Common myeloid progenitor, CD34-positive (primary cell): ENCODE measurements around the gene POLR2H.
A peak's percentile ranks its signal among the peaks of the same experiment; 100 is the strongest.

Experiments used
- CTCF ChIA-PET: fragments of 350-600 bp; sonication (Branson Sonifier 250); formaldehyde crosslinking; loops from one replicate; lab custom pipeline; 2021; ENCODE audit warnings: antibody characterized with exemption; lab: Charles Lee
- POLR2A ChIA-PET: fragments of 350-600 bp; sonication (Branson Sonifier 250); formaldehyde crosslinking; loops from one replicate; lab custom pipeline; 2021; ENCODE audit warnings: antibody characterized with exemption; lab: Charles Lee
- DNase-seq, 3 donors: peaks; one replicate each; pipeline versions ENCODE4 v3.0.0 to v3.0.0-alpha.2; 2013
- H3K27ac ChIP-seq, 2 experiments: 1 replicate in 1 of 2; 2 replicates in 1 of 2; pipeline ENCODE4 v1.7.0; 2013; ENCODE audit warnings: inconsistent platforms in 2 of 2, low read length in 2 of 2, mild to moderate bottlenecking in 2 of 2, low read depth in 1 of 2, moderate library complexity in 1 of 2; ENCODE audit not compliant: severe bottlenecking in 2 of 2, insufficient read depth in 1 of 2, poor library complexity in 1 of 2
- H3K27me3 ChIP-seq, 5 experiments: replicated peaks in 2 of 5; 1 replicate in 3 of 5; 2 replicates in 2 of 5; pipeline versions ENCODE4 v1.6.1 to v1.7.0; 2013; ENCODE audit warnings: low read length in 4 of 5, mild to moderate bottlenecking in 2 of 5, moderate library complexity in 2 of 5, inconsistent platforms in 1 of 5; ENCODE audit not compliant: insufficient read depth in 5 of 5, control insufficient read depth in 4 of 5
- H3K36me3 ChIP-seq, 4 experiments: 1 replicate in 2 of 4; 2 replicates in 2 of 4; pipeline versions ENCODE4 v1.6.1 to v1.7.0; 2013; ENCODE audit warnings: low read length in 3 of 4, control low read depth in 1 of 4, mild to moderate bottlenecking in 1 of 4; ENCODE audit not compliant: control insufficient read depth in 4 of 4, insufficient read depth in 4 of 4
- H3K4me1 ChIP-seq, 4 experiments: 1 replicate in 3 of 4; 2 replicates in 1 of 4; pipeline versions ENCODE4 v1.6.1 to v1.7.1; 2013; ENCODE audit warnings: low read length in 3 of 4, mild to moderate bottlenecking in 3 of 4, control low read depth in 1 of 4, inconsistent platforms in 1 of 4, moderate library complexity in 1 of 4; ENCODE audit not compliant: control insufficient read depth in 4 of 4, insufficient read depth in 4 of 4; ENCODE audit errors: control extremely low read depth in 1 of 4
- H3K4me3 ChIP-seq, 7 experiments: 1 replicate in 4 of 7; 2 replicates in 3 of 7; pipeline versions ENCODE4 v1.5.1 to v1.7.0; 2013; ENCODE audit warnings: mild to moderate bottlenecking in 7 of 7, low read length in 6 of 7, moderate library complexity in 6 of 7, inconsistent platforms in 2 of 7, low read depth in 2 of 7, control low read depth in 1 of 7; ENCODE audit not compliant: insufficient read depth in 4 of 7, control insufficient read depth in 1 of 7; ENCODE audit errors: extremely low read depth in 1 of 7
- H3K9me3 ChIP-seq, 5 experiments: 1 replicate in 4 of 5; 2 replicates in 1 of 5; pipeline versions ENCODE4 v1.6.1 to v1.7.1; 2013; ENCODE audit warnings: low read length in 4 of 5, mild to moderate bottlenecking in 2 of 5, inconsistent platforms in 1 of 5, low read depth in 1 of 5, moderate library complexity in 1 of 5; ENCODE audit not compliant: control insufficient read depth in 4 of 5, insufficient read depth in 2 of 5; ENCODE audit errors: control extremely low read depth in 1 of 5
- WGBS: methylation state at CpG from one replicate; pipeline ENCODE4 v1.1.5; 2013; ENCODE audit not compliant: insufficient coverage; 5-methylcytosine and 5-hydroxymethylcytosine counted together

POLR2H gene

GRCh38 chr3:184351511-184352148 is 9.9 kb upstream of the POLR2H start:
- CTCF ChIA-PET, result interaction anchor here (0.6 to 3.9 kb wide), 8 partner anchors 9 to 199 kb away, joined by 3 to 29 read pairs (median 3); partner anchors contain the start of gene FAM131A
- Histone ChIP-seq H3K36me3 (peaks cover 0 to 12% (median 1%) of the 10 kb centered on the region in 4 experiments), H3K27me3 (no peaks in the 10 kb centered on the region), H3K4me1 (peaks cover 0 to 17% (median 10%) of the 10 kb centered on the region in 4 experiments), H3K27ac (no peak overlapping the region), H3K9me3 (no peaks in the 10 kb centered on the region), H3K4me3 (no peak overlapping the region)
- DNase-seq, result no peak
- POLR2A ChIA-PET, result no interaction called here
- 94% methylated on average over 8 of the region's 9 CpGs for WGBS

GRCh38 chr3:184352149-184352785 is 9.2 kb upstream of the POLR2H start:
- H3K4me3 ChIP-seq, result no peak overlapping the region
- CTCF ChIA-PET, result interaction anchor here (0.6 to 3.9 kb wide), 10 partner anchors 9 to 199 kb away, joined by 3 to 29 read pairs (median 4); partner anchors contain the start of gene FAM131A

GRCh38 chr3:184352897-184353545 is 8.5 kb upstream of the POLR2H start:
- no peaks in the 10 kb centered on the region for H3K9me3 ChIP-seq
- 100% methylated on average over 5 of the region's 11 CpGs for WGBS
- H3K4me3 ChIP-seq, result no peak overlapping the region
- DNase-seq, result no peak
- peaks cover 0 to 8% (median 2%) of the 10 kb centered on the region in 4 experiments for H3K4me1 ChIP-seq
- H3K36me3 ChIP-seq, result peaks cover 0 to 12% (median 2%) of the 10 kb centered on the region in 4 experiments
- H3K27me3 ChIP-seq, result no peaks in the 10 kb centered on the region
- POLR2A ChIA-PET, result no interaction called here
- no peak overlapping the region for H3K27ac ChIP-seq
- CTCF ChIA-PET, result interaction anchor here (0.9 to 3.9 kb wide), 18 partner anchors 8 to 192 kb away, joined by 3 to 29 read pairs (median 4); partner anchors contain the start of gene FAM131A

More at GRCh38 chr3:184352149-184352785, 9.2 kb upstream of the POLR2H start:
- WGBS, result 96% methylated on average over 14 of the region's 15 CpGs
- Histone ChIP-seq H3K4me1 (peaks cover 0 to 16% (median 8%) of the 10 kb centered on the region in 4 experiments), H3K27ac (no peak overlapping the region), H3K9me3 (no peaks in the 10 kb centered on the region), H3K27me3 (no peaks in the 10 kb centered on the region), H3K36me3 (peaks cover 0 to 12% (median 2%) of the 10 kb centered on the region in 4 experiments)
- POLR2A ChIA-PET, result no interaction called here
- DNase-seq, result no peak

GRCh38 chr3:184353546-184353941 is 8.0 kb upstream of the POLR2H start:
- POLR2A ChIA-PET, result no interaction called here

GRCh38 chr3:184354121-184354728 is 7.3 kb upstream of the POLR2H start:
- Histone ChIP-seq H3K4me3 (no peak overlapping the region), H3K36me3 (peaks cover 0 to 12% (median 2%) of the 10 kb centered on the region in 4 experiments), H3K4me1 (no peaks in the 10 kb centered on the region), H3K9me3 (no peaks in the 10 kb centered on the region), H3K27ac (no peak overlapping the region), H3K27me3 (no peaks in the 10 kb centered on the region)
- WGBS, result 71% methylated on average over 11 of the region's 18 CpGs
- ChIA-PET CTCF (interaction anchor here (0.9 to 3.9 kb wide), 22 partner anchors 8 to 198 kb away, joined by 3 to 29 read pairs (median 4); partner anchors contain the start of gene FAM131A), POLR2A (no interaction called here)
- DNase-seq, result peak in 2 of 3 donors; percentile 56 to 64

More at GRCh38 chr3:184353546-184353941, 8.0 kb upstream of the POLR2H start:
- no peak overlapping the region for H3K4me3 ChIP-seq
- no peak for DNase-seq
- peaks cover 0 to 4% (median under 1%) of the 10 kb centered on the region in 4 experiments for H3K4me1 ChIP-seq
- no peak overlapping the region for H3K27ac ChIP-seq
- no peaks in the 10 kb centered on the region for H3K9me3 ChIP-seq
- WGBS, result 99% methylated on average over 10 of the region's 11 CpGs
- H3K36me3 ChIP-seq, result peaks cover 0 to 12% (median 2%) of the 10 kb centered on the region in 4 experiments
- no peaks in the 10 kb centered on the region for H3K27me3 ChIP-seq
- CTCF ChIA-PET, result interaction anchor here (1.0 to 3.9 kb wide), 18 partner anchors 9 to 190 kb away, joined by 3 to 29 read pairs (median 4); partner anchors contain the start of gene FAM131A

- Histone ChIP-seq H3K27ac (no peak overlapping the region), H3K4me1 (no peaks in the 10 kb centered on the region), H3K27me3 (no peaks in the 10 kb centered on the region), H3K36me3 (peaks cover 0 to 12% (median 2%) of the 10 kb centered on the region in 4 experiments), H3K9me3 (no peaks in the 10 kb centered on the region), H3K4me3 (no peak overlapping the region)
- WGBS, result 81% methylated on average over 8 of the region's 8 CpGs
- no peak for DNase-seq
- ChIA-PET POLR2A (no interaction called here), CTCF (interaction anchor here (0.7 to 3.9 kb wide), 14 partner anchors 8 to 197 kb away, joined by 3 to 29 read pairs (median 4); partner anchors contain the start of gene FAM131A)
Observed at GRCh38 chr3:184354754-184355153, 6.8 kb upstream of the POLR2H start.
